Lower leg skin (tissue), 3 donors: ENCODE measurements around the gene FOXB1.

Source experiments
- CTCF ChIP-seq, 3 donors: fragments of 450-650 bp; IDR thresholded peaks; one replicate each; pipeline ENCODE4 v1.5.1; 2016; ENCODE audit warnings: antibody characterized with exemption in 3 of 3, mild to moderate bottlenecking in 3 of 3, moderate library complexity in 2 of 3
- POLR2A ChIP-seq, 2 donors: fragments of 450-650 bp; IDR thresholded peaks; one replicate each; pipeline ENCODE4 v1.6.1; 2016 to 2017; ENCODE audit warnings: antibody characterized with exemption in 2 of 2, mild to moderate bottlenecking in 1 of 2, moderate library complexity in 1 of 2

GRCh38 chr15:59993041-59993750 is 10.9 kb upstream of the FOXB1 start:
- TF ChIP-seq CTCF (IDR thresholded peaks at IDR 0.05) (no peak), POLR2A (IDR thresholded peaks at IDR 0.05) (no peak)
